Natural killer cell (primary cell): ENCODE data around the gene MRC1. TPM values are rescaled to one million over a fixed set of nuclear protein-coding genes. Genes with fewer than 3 reads are reported as not detected.

Experiments
- ATAC-seq, 3 donors: fragments of 150-1000 bp in 2 of 3; fragments of 200-7000 bp in 1 of 3; cut with Tn5 transposase; 1 replicate in 1 of 3; 2 replicates in 2 of 3; pipeline ENCODE4 v1.10.0; 2021; ENCODE audit warnings: mild to moderate bottlenecking in 2 of 3, moderate library complexity in 2 of 3
- DNase-seq, 2 donors: peaks; one replicate each; pipeline versions ENCODE4 v3.0.0 to v3.0.0-alpha.2; 2013 to 2021; ENCODE audit warnings: mixed read lengths in 1 of 2
- H3K27ac ChIP-seq: one replicate; pipeline ENCODE4 v1.5.1; 2013; ENCODE audit warnings: mild to moderate bottlenecking, low read length
- H3K27me3 ChIP-seq: one replicate; pipeline ENCODE4 v1.6.1; 2013; ENCODE audit warnings: low read length; ENCODE audit not compliant: control insufficient read depth, insufficient read depth
- H3K36me3 ChIP-seq: one replicate; pipeline ENCODE4 v1.6.1; 2013; ENCODE audit warnings: low read length; ENCODE audit not compliant: control insufficient read depth, insufficient read depth
- H3K4me1 ChIP-seq: one replicate; pipeline ENCODE4 v1.6.1; 2013; ENCODE audit warnings: low read length; ENCODE audit not compliant: control insufficient read depth, insufficient read depth
- H3K4me3 ChIP-seq: one replicate; pipeline ENCODE4 v1.5.1; 2013; ENCODE audit warnings: low read length
- H3K9me3 ChIP-seq: one replicate; pipeline ENCODE4 v1.6.1; 2013; ENCODE audit warnings: low read length; ENCODE audit not compliant: control insufficient read depth, insufficient read depth
- H3K27ac Mint-ChIP-seq, 2 donors: one replicate each; pipeline ENCODE4 v1.8.0; 2022; ENCODE audit warnings: mild to moderate bottlenecking in 2 of 2, mixed read lengths in 2 of 2, moderate library complexity in 1 of 2
- H3K27me3 Mint-ChIP-seq, 2 donors: one replicate each; pipeline ENCODE4 v1.8.0; 2022; ENCODE audit warnings: low read depth in 2 of 2, mixed read lengths in 2 of 2
- H3K36me3 Mint-ChIP-seq: one replicate; pipeline ENCODE4 v1.8.0; 2022; ENCODE audit warnings: mixed read lengths
- H3K4me1 Mint-ChIP-seq, 2 donors: one replicate each; pipeline ENCODE4 v1.8.0; 2022; ENCODE audit warnings: mixed read lengths in 2 of 2
- H3K4me3 Mint-ChIP-seq: one replicate; pipeline ENCODE4 v1.8.0; 2022; ENCODE audit warnings: mild to moderate bottlenecking, moderate library complexity, mixed read lengths
- H3K9me3 Mint-ChIP-seq, 2 donors: one replicate each; pipeline ENCODE4 v1.8.0; 2022; ENCODE audit warnings: mixed read lengths in 2 of 2
- WGBS: methylation state at CpG from one replicate; pipeline ENCODE4 v1.1.7; 2013; ENCODE audit warnings: missing lambda C conversion rate; ENCODE audit not compliant: insufficient coverage; 5-methylcytosine and 5-hydroxymethylcytosine counted together
- intact Hi-C: fragments of 100-400 bp; cut with micrococcal nuclease; formaldehyde crosslinking; loops from one replicate; pipeline ENCODE4 v1.14.2; 2022
- total RNA-seq, 4 donors: library from RNA; stranded (reverse); fragments of 120-200 nt in 1 of 4; gene quantifications; one replicate each; pipeline versions ENCODE4 v1.2.3 to v1.2.4, GENCODE V29; 2013 to 2022
- TF ChIP-seq, protein P1 (sequence below): fragments of 200-600 bp; IDR thresholded peaks from one replicate; pipeline ENCODE4 v1.8.0; 2022; ENCODE audit warnings: antibody characterized with exemption

Gene MRC1
- total RNA-seq, 3 donors from 2014 or later (not counting 1 experiment from before 2014, with no cell fraction given), result 0.05 to 0.18 (median 0.15) TPM

DNA sequence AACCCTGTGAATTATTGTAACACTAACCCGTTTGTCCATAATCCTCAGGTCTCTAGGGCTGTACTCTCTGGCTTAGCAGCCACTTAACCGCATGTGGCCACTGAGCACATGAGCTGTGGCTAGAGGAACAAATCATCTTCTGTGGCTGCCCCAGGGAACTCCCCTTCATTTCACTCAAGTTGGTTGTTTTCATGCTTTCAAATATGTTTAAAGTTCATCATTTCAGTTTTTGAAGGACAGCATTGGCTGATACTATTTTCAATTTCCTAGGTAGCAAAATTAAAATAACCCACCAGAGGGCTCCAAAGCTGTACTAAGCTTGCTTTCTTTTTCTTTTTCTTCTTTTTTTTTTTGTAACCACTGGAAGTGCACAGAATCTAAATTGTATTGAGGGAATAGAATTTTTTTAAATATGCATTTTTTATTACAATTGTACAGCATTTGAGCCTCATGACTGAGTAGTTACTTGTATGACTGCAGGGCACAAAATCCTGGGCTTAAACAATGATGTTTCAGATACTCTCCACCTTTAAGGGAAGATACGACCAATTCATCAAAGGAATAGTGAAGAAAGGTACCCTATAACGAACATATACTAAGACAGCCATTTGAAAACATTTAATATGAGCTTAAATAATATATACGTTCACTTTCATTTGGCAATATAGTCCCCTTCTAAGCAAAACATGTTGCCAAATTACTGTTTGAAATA is 38.6 kb downstream of the MRC1 start:
- intact Hi-C loops, result loop anchor here (1.0 to 5.0 kb wide), 2 partner anchors 25 to 255 kb away; no protein-coding TSS in a partner anchor
- no peak overlapping the region for H3K27ac ChIP-seq
- no peaks in the 10 kb centered on the region for H3K36me3 Mint-ChIP-seq
- no peak overlapping the region for H3K27ac Mint-ChIP-seq
- 81% methylated on average over 2 of the region's 5 CpGs for WGBS
- H3K27me3 ChIP-seq, result no peaks in the 10 kb centered on the region
- no peaks in the 10 kb centered on the region for H3K9me3 Mint-ChIP-seq
- DNase-seq, result peak in 1 of 2 donors; percentile 16
- peak in 1 of 3 donors; percentile 36 for ATAC-seq
- no peaks in the 10 kb centered on the region for H3K9me3 ChIP-seq
- H3K27me3 Mint-ChIP-seq, result peaks cover 0 to 20% of the 10 kb centered on the region in 2 donors
- no peak overlapping the region for H3K4me3 Mint-ChIP-seq
- H3K4me3 ChIP-seq, result no peak overlapping the region
- no peaks in the 10 kb centered on the region for H3K36me3 ChIP-seq
- peaks cover 0 to 12% of the 10 kb centered on the region in 2 donors for H3K4me1 Mint-ChIP-seq
- H3K4me1 ChIP-seq, result no peaks in the 10 kb centered on the region
- TF ChIP-seq, protein P1, sequence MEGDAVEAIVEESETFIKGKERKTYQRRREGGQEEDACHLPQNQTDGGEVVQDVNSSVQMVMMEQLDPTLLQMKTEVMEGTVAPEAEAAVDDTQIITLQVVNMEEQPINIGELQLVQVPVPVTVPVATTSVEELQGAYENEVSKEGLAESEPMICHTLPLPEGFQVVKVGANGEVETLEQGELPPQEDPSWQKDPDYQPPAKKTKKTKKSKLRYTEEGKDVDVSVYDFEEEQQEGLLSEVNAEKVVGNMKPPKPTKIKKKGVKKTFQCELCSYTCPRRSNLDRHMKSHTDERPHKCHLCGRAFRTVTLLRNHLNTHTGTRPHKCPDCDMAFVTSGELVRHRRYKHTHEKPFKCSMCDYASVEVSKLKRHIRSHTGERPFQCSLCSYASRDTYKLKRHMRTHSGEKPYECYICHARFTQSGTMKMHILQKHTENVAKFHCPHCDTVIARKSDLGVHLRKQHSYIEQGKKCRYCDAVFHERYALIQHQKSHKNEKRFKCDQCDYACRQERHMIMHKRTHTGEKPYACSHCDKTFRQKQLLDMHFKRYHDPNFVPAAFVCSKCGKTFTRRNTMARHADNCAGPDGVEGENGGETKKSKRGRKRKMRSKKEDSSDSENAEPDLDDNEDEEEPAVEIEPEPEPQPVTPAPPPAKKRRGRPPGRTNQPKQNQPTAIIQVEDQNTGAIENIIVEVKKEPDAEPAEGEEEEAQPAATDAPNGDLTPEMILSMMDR, result peak; percentile 38

DNA sequence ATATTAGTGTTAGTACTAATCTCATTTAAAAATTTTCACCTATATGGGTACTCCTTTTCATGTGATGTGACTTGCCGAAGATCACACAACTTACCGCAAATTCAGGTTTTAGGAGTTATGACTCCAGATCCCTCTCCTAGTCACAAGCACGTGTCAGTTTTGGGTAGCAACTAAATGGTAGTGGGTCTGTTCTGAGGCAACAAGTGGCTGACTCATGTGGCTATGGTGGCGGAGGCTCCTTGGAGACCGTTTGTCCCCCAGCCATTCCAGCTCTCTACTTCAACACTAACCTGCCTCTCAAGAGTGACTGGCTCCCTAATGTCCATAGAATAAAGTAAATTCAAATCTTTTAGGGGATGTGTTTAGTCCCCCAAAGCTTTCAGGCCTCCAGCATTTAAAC is 39.5 kb downstream of the MRC1 start:
- no peaks in the 10 kb centered on the region for H3K27me3 ChIP-seq
- DNase-seq (no peak), ATAC-seq (no peak)
- intact Hi-C loops, result loop anchor here (5.0 kb wide), 1 partner anchor 254 kb away; no protein-coding TSS in a partner anchor
- no peak overlapping the region for H3K27ac ChIP-seq
- peaks cover 0 to 12% of the 10 kb centered on the region in 2 donors for H3K4me1 Mint-ChIP-seq
- no peak overlapping the region for H3K4me3 Mint-ChIP-seq
- TF ChIP-seq, protein P1, result no peak
- H3K36me3 ChIP-seq, result no peaks in the 10 kb centered on the region
- no peaks in the 10 kb centered on the region for H3K36me3 Mint-ChIP-seq
- H3K27me3 Mint-ChIP-seq, result peaks cover 0 to 20% of the 10 kb centered on the region in 2 donors
- 81% methylated on average over 3 of the region's 5 CpGs for WGBS
- no peaks in the 10 kb centered on the region for H3K9me3 ChIP-seq
- no peak overlapping the region for H3K4me3 ChIP-seq
- no peaks in the 10 kb centered on the region for H3K9me3 Mint-ChIP-seq
- no peak overlapping the region for H3K27ac Mint-ChIP-seq
- H3K4me1 ChIP-seq, result no peaks in the 10 kb centered on the region

DNA sequence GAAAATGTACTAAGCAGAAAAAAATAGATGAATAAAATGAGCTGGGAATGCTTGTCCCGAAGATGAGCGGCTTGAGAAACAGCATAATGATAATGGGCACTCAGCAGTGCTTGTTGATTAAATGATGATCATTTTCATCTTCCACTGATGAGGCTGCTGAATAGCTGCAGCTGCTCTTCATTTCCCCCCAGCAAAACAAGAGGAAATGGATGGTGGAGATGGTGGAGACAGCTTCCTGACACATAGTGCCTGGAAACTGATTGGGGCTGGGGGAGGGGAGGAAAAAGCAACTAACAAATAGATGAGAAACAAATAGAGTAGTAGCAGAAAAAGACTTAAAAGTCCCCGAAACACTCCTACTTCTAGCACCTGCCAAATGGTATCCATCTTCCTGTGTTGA is 41.4 kb downstream of the MRC1 start:
- Mint-ChIP-seq H3K4me3 (no peak overlapping the region), H3K9me3 (no peaks in the 10 kb centered on the region), H3K27ac (peak overlapping the region in 1 of 2 donors; percentile 61), H3K36me3 (no peaks in the 10 kb centered on the region), H3K27me3 (peaks cover 0 to 11% of the 10 kb centered on the region in 2 donors), H3K4me1 (peaks cover 10 to 23% of the 10 kb centered on the region in 2 donors)
- Histone ChIP-seq H3K27me3 (no peaks in the 10 kb centered on the region), H3K4me3 (no peak overlapping the region), H3K9me3 (no peaks in the 10 kb centered on the region), H3K27ac (no peak overlapping the region), H3K4me1 (peaks cover 15% of the 10 kb centered on the region), H3K36me3 (no peaks in the 10 kb centered on the region)
- 87% methylated on average over 3 of the region's 3 CpGs for WGBS
- intact Hi-C loops, result loop anchor here (10.0 kb wide), 2 partner anchors 346 to 826 kb away; no protein-coding TSS in a partner anchor
- DNase-seq, result no peak
- TF ChIP-seq, protein P1, result no peak
- ATAC-seq, result no peak
